Measurements from ENCODE around the gene FES. TPM values are rescaled to one million over a fixed set of nuclear protein-coding genes. Genes with fewer than 3 reads are reported as not detected.

The FES gene
- total and polyA plus RNA-seq, 12 donors, result 8.6 to 27.7 (median 12.9) TPM

DNA sequence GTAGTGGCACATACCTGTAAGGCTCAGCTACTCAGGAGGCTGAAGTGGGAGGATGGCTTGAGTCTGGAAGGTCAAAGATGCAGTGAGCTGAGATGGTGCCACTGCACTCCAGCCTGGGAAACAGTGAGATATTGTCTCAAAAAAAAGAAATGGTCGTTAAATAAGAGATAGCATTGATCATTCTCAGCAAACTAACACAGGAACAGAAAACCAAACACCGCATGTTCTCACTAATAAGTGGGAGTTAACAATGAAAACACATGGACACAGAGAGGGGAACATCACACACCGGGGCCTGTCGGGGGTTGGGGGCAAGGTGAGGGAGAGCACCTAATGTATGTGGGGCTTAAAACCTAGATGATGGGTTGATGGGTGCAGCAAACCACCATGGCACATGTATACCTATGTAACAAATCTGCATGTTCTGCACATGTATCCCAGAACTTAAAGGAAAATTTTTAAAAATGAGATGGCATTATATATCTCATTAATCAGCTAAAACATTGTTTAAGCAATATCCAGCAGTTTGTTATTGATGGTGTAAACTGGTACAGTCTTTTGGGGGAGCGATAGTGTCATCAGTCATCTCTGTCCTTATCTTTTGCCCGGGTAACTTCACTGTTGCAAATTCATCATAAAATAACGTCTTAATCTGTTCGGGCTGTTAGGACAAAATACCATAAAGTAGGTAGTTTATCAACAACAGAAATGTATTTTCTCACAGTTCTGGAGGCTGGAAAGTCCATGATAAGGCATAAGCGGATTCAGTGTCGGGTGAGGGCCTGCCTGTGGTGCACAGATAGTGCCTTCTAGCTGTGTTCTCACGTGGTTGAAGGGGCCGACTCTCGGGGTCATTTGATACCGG, 17.1 kb downstream of the FES start:
- DNase-seq (no peak), ATAC-seq (peak in 1 of 8 donors; percentile 19)
- H3K9me3 ChIP-seq, result no peaks in the 10 kb centered on the region
- 49 to 54% methylated on average over 14 of the region's 14 CpGs for WGBS, 2 donors
- peaks cover 0 to 27% (median 15%) of the 10 kb centered on the region in 9 donors for H3K36me3 ChIP-seq
- H3K27me3 ChIP-seq, result no peaks in the 10 kb centered on the region
- peaks cover 6 to 31% (median 19%) of the 10 kb centered on the region in 9 donors for H3K4me1 ChIP-seq
- H3K27ac ChIP-seq, result peak overlapping the region; percentile 79 to 97 (median 92)
- intact Hi-C loops (cut with DNase I), result loop anchor here in 5 of 10 donors (1.0 to 2.0 kb wide), 3 partner anchors 29 to 33 kb away; partner anchors contain the start of gene HDDC3 (in 3 of the 5)
- TF ChIP-seq, protein P1, sequence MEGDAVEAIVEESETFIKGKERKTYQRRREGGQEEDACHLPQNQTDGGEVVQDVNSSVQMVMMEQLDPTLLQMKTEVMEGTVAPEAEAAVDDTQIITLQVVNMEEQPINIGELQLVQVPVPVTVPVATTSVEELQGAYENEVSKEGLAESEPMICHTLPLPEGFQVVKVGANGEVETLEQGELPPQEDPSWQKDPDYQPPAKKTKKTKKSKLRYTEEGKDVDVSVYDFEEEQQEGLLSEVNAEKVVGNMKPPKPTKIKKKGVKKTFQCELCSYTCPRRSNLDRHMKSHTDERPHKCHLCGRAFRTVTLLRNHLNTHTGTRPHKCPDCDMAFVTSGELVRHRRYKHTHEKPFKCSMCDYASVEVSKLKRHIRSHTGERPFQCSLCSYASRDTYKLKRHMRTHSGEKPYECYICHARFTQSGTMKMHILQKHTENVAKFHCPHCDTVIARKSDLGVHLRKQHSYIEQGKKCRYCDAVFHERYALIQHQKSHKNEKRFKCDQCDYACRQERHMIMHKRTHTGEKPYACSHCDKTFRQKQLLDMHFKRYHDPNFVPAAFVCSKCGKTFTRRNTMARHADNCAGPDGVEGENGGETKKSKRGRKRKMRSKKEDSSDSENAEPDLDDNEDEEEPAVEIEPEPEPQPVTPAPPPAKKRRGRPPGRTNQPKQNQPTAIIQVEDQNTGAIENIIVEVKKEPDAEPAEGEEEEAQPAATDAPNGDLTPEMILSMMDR (IDR thresholded peaks at IDR 0.05), result no peak
- H3K4me3 ChIP-seq, result peak overlapping the region in 9 of 10 donors; percentile 45 to 92 (median 82)

DNA sequence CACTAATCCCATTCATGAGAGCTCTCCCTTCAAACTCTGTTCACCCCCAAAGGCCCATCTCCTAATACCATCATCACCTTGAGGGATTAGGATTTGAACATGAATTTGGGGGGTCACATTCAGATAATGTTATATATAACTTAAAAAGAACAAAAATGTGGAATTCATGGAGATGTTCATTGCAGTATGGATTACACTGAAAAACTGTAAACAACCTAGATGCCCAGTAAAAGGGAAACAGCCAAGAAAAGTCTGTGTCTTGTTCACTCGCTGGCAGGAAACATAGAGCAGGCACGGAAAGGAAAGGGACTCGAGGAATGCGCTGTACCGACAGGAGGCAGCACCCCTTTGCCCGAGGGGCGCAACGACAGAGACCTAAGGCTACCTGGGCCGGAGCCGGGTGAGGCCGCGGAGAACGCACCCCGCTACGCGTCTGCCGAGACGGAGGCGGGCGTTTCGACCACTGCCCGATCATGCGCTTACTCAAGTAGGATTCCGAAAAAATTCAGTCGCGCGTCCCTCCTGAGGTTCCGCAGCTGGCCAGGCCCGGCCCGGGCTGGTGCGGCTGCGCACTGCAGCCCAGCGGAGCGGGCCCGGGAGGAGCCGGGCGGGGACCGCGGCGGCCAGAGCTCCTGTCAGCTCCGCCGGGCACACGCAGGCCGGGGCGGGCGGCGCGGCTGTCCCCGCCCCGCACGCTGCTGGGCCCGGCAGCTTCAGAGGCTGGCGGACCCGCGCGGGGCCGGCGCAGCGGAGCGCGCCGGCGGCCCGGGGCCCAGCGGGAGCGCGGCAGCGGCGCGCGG, 17.9 kb downstream of the FES start:
- H3K27ac ChIP-seq, result peak overlapping the region; percentile 79 to 97 (median 93)
- peaks cover 0 to 29% (median 23%) of the 10 kb centered on the region in 9 donors for H3K36me3 ChIP-seq
- ATAC-seq, result peak; percentile 88 to 94 (median 90)
- DNase-seq, result peak; percentile 70 to 81
- H3K4me1 ChIP-seq, result peaks cover 6 to 39% (median 24%) of the 10 kb centered on the region in 9 donors
- 0% methylated on average over 40 to 71 of the region's 71 CpGs for WGBS, 2 donors
- TF ChIP-seq, protein P1 (IDR thresholded peaks at IDR 0.05), result peak; percentile 34 to 97 (median 80)
- intact Hi-C loops (cut with DNase I), result loop anchor here in 5 of 10 donors (1.0 to 2.0 kb wide), 3 partner anchors 29 to 32 kb away; partner anchors contain the start of gene HDDC3 (in 3 of the 5)
- no peaks in the 10 kb centered on the region for H3K9me3 ChIP-seq
- peak overlapping the region; percentile 24 to 92 (median 82) for H3K4me3 ChIP-seq
- no peaks in the 10 kb centered on the region for H3K27me3 ChIP-seq

DNA sequence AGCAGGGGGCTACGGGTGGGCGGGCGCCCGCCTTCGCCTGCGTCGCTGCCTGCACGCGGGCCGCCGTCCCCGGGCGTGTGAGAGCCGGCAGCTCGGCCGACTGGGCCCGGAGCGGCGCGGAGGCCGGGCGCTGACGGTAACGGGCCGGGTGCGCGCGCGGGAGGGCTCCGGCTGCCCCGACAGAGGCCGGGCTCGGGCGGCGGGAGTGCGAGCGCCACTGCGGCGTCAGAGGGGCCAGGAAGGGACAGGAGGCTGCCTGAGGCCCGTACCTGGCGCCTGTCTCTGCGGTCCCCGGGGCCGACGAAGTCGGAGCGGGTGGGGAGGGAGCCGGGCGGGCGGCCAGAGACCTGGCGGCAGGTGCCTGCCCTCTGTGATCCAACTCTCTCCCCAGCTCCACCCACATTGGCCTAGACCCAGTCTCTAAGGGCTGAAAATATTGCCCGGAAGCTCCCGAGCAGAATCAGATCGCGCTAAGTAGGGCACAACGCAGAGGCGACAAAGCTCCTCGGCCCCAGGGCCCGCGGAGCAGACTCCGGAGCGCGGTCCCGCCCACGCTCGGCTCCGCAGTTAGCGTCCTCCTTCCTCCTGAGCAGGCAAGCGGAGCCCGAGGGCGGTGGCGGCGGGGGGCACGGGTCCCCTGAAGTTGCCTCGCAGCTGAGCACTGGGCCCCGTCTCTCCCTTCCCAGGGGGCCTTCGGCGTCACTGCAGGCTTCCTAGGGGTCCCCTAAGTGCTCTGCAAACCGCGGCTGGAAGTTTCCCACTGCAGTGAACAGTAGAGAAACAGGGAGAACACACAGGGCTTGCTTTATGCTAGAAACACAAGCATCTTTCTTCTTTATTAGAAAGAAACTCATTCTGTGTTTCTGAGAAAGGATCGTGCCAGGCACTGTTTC, 18.8 kb downstream of the FES start, which contains the start of gene MAN2A2:
TSS of gene MAN2A2 (plus strand) at position 463 of the 893 bp plus-strand sequence. CDS start 906 bp downstream, outside the sequence.
- intact Hi-C loops (cut with DNase I), result loop anchor here in 6 of 10 donors (1.0 to 2.0 kb wide), 4 partner anchors 26 to 31 kb away; partner anchors contain the start of gene HDDC3 (in 4 of the 6)
- no peaks in the 10 kb centered on the region for H3K27me3 ChIP-seq
- ATAC-seq (peak; percentile 48 to 66 (median 58)), DNase-seq (peak; percentile 58 to 66)
- H3K36me3 ChIP-seq, result peaks cover 0 to 38% (median 27%) of the 10 kb centered on the region in 9 donors
- peak within 1 kb of the TSS; percentile 79 to 97 (median 94) for H3K27ac ChIP-seq
- 0 to 1% methylated on average over 69 to 81 of the region's 81 CpGs for WGBS, 2 donors
- TF ChIP-seq, protein P1 (IDR thresholded peaks at IDR 0.05), result peak in 1 of 9 donors; percentile 3
- H3K9me3 ChIP-seq, result no peaks in the 10 kb centered on the region
- peaks cover 6 to 48% (median 33%) of the 10 kb centered on the region in 9 donors for H3K4me1 ChIP-seq
- peak within 1 kb of the TSS; percentile 76 to 93 (median 86) for H3K4me3 ChIP-seq

All from heart right ventricle (tissue), 16 donors.